D341Med (cell line): Measurements from ENCODE around the gene CDH23.

Source experiments
- DNase-seq: peaks from one replicate; pipeline ENCODE4 v3.0.0; 2012; ENCODE audit warnings: low spot score

Gene CDH23

GRCh38 chr10:71423250-71423649 lies 26.5 kb downstream of the CDH23 start:
- DNase-seq = peak; percentile 1

GRCh38 chr10:71423901-71424300 lies 27.2 kb downstream of the CDH23 start:
- DNase-seq = peak; percentile 1

GRCh38 chr10:71424496-71425194 lies 27.9 kb downstream of the CDH23 start:
- DNase-seq = peak; percentile 3

GRCh38 chr10:71426058-71426605 lies 29.4 kb downstream of the CDH23 start:
- DNase-seq = peak; percentile 4

GRCh38 chr10:71427246-71427645 lies 30.5 kb downstream of the CDH23 start:
- peak; percentile 1 for DNase-seq

GRCh38 chr10:71429304-71429703 lies 32.6 kb downstream of the CDH23 start:
- DNase-seq = no peak

GRCh38 chr10:71429929-71430328 lies 33.2 kb downstream of the CDH23 start:
- DNase-seq = peak; percentile 23

GRCh38 chr10:71431239-71432100 lies 34.8 kb downstream of the CDH23 start:
- peak; percentile 2 for DNase-seq

GRCh38 chr10:71432101-71432905 lies 35.6 kb downstream of the CDH23 start:
- DNase-seq = no peak

GRCh38 chr10:71432956-71433767 lies 36.4 kb downstream of the CDH23 start:
- no peak for DNase-seq

GRCh38 chr10:71433768-71434744 lies 37.3 kb downstream of the CDH23 start:
- no peak for DNase-seq

- DNase-seq = no peak
Observed at GRCh38 chr10:71434760-71435394, 38.2 kb downstream of the CDH23 start.

GRCh38 chr10:71435571-71436267 lies 39.0 kb downstream of the CDH23 start:
- no peak for DNase-seq

- no peak for DNase-seq
Observed at GRCh38 chr10:71436268-71437125, 39.8 kb downstream of the CDH23 start.

GRCh38 chr10:71437537-71438092 lies 40.9 kb downstream of the CDH23 start:
- no peak for DNase-seq

GRCh38 chr10:71438761-71439160 lies 42.0 kb downstream of the CDH23 start:
- no peak for DNase-seq

- no peak for DNase-seq
Observed at GRCh38 chr10:71439670-71440425, 43.1 kb downstream of the CDH23 start.
